Calu3 (cell line): Measurements from ENCODE around the gene TMEM221. TPM values are rescaled to one million over a fixed set of nuclear protein-coding genes. Genes with fewer than 3 reads are reported as not detected.

Source experiments
- BruUV-seq: library from RNA; stranded (reverse); fragments of 400-500 nt; replicated peaks from 2 replicates; lab custom pipeline; 2021; lab: Mats Ljungman, UMichigan
- CTCF ChIA-PET: fragments of 300-600 bp; sonication (Branson Sonifier 250); formaldehyde crosslinking; loops from one replicate; lab custom pipeline; 2022; ENCODE audit warnings: antibody characterized with exemption; lab: Charles Lee
- DNase-seq: peaks from one replicate; pipeline ENCODE4 v3.0.0; 2022
- H3K27ac Mint-ChIP-seq: one replicate; pipeline ENCODE4 v1.8.0; 2022; ENCODE audit warnings: mixed read lengths; ENCODE audit not compliant: unreplicated experiment
- H3K27me3 Mint-ChIP-seq: one replicate; pipeline ENCODE4 v1.8.0; 2022; ENCODE audit warnings: mixed read lengths; ENCODE audit not compliant: unreplicated experiment
- H3K36me3 Mint-ChIP-seq: one replicate; pipeline ENCODE4 v1.8.0; 2022; ENCODE audit warnings: mild to moderate bottlenecking, moderate library complexity, mixed read lengths; ENCODE audit not compliant: insufficient read depth, unreplicated experiment
- H3K4me1 Mint-ChIP-seq: one replicate; pipeline ENCODE4 v1.8.0; 2022; ENCODE audit warnings: mild to moderate bottlenecking, low read depth, mixed read lengths; ENCODE audit not compliant: unreplicated experiment
- H3K4me3 Mint-ChIP-seq: one replicate; pipeline ENCODE4 v1.8.0; 2022; ENCODE audit warnings: mild to moderate bottlenecking, low read depth, moderate library complexity, mixed read lengths; ENCODE audit not compliant: unreplicated experiment
- H3K9me3 Mint-ChIP-seq: one replicate; pipeline ENCODE4 v1.8.0; 2022; ENCODE audit warnings: low read depth, mixed read lengths; ENCODE audit not compliant: unreplicated experiment
- intact Hi-C: fragments of 100-400 bp; cut with micrococcal nuclease; formaldehyde crosslinking; loops from one replicate; pipeline ENCODE4 v1.10.0; 2022; ENCODE audit not compliant: unreplicated experiment
- total RNA-seq: library from RNA; stranded (reverse); gene quantifications from 2 replicates; pipeline ENCODE4 v1.2.3, GENCODE V29; 2022
- TF ChIP-seq, protein P1 (sequence below): fragments of 200-600 bp; IDR thresholded peaks from one replicate; pipeline ENCODE4 v1.8.0; 2022; ENCODE audit warnings: antibody characterized with exemption; ENCODE audit not compliant: unreplicated experiment

Gene TMEM221
- total RNA-seq, 1 experiment from 2014 or later = 0.59 TPM

DNA sequence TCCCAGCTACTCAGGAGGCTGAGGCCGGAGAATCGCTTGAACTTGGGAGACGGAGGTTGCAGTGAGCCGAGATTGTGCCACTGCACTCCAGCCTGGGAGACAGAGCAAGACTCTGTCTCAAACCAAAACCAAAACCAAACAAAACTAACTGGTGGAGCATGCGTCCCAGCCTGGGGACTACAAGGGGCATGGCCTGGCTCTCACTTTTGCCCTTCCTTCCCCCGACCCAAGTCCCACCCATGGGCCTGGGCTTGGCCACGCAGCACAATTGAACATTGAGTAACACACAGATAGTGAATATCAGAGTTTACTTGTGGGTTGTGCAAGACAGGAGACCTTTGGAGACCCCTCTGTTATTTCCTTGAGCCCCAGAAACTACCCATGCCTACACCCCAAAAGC lies 13.2 kb downstream of the TMEM221 start:
- no peaks in the 10 kb centered on the region for H3K4me1 Mint-ChIP-seq
- no peak overlapping the region for H3K27ac Mint-ChIP-seq
- CTCF ChIA-PET = no interaction called here
- H3K27me3 Mint-ChIP-seq = peaks cover 17% of the 10 kb centered on the region
- TF ChIP-seq, protein P1, sequence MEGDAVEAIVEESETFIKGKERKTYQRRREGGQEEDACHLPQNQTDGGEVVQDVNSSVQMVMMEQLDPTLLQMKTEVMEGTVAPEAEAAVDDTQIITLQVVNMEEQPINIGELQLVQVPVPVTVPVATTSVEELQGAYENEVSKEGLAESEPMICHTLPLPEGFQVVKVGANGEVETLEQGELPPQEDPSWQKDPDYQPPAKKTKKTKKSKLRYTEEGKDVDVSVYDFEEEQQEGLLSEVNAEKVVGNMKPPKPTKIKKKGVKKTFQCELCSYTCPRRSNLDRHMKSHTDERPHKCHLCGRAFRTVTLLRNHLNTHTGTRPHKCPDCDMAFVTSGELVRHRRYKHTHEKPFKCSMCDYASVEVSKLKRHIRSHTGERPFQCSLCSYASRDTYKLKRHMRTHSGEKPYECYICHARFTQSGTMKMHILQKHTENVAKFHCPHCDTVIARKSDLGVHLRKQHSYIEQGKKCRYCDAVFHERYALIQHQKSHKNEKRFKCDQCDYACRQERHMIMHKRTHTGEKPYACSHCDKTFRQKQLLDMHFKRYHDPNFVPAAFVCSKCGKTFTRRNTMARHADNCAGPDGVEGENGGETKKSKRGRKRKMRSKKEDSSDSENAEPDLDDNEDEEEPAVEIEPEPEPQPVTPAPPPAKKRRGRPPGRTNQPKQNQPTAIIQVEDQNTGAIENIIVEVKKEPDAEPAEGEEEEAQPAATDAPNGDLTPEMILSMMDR = no peak
- no TSS peak for BruUV-seq
- H3K36me3 Mint-ChIP-seq = no peaks in the 10 kb centered on the region
- intact Hi-C loops = no loop called here
- H3K4me3 Mint-ChIP-seq = no peak overlapping the region
- no peak for DNase-seq
- H3K9me3 Mint-ChIP-seq = no peaks in the 10 kb centered on the region

DNA sequence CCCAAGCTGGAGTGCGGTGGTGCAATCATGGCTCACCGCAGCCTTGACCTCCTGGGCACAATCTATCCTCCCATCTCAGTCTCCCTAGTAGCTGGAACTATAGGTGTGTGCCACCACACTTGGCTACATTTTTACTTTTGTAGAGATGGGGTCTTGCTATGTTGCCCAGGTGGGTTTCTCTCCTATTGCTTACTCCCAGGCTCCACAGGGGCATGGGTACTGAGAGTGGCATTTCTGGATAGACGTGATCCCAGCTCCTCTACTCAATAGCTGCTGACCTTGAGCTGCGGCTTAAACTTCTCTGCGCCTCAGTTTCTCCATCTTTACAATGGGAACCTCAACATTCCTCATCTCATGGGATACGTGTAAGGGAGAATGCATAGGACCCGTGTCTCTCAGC lies 17.1 kb downstream of the TMEM221 start:
- Mint-ChIP-seq H3K27ac (no peak overlapping the region), H3K4me1 (no peaks in the 10 kb centered on the region), H3K27me3 (no peaks in the 10 kb centered on the region), H3K4me3 (no peak overlapping the region), H3K9me3 (no peaks in the 10 kb centered on the region), H3K36me3 (no peaks in the 10 kb centered on the region)
- intact Hi-C loops = no loop called here
- TF ChIP-seq, protein P1 = no peak
- no peak for DNase-seq
- BruUV-seq = no TSS peak
- CTCF ChIA-PET = no interaction called here

DNA sequence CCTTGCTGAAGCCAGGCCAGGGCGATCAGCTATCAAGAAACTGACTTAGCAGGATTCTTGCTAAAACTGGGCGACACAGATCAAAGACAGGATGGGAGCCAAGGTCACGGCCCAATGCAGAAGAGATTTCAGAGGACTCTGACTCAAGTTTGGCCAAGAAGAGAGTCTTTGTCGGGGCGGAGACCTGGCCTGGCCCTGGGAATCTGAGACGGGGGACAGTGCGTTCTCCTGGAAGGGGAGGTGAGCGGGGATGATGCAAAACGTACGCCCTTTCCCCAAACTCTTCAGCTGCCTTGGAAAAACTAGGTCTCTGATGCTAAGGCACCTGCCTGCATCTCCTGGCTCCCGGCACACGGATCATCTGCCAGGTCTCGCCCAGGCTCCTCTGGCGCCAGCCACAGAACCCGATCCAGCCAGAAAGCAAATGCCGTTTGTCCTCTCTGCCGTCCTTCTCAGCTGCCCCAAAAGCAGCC lies 18.8 kb downstream of the TMEM221 start:
- H3K4me3 Mint-ChIP-seq = no peak overlapping the region
- no peaks in the 10 kb centered on the region for H3K9me3 Mint-ChIP-seq
- no peaks in the 10 kb centered on the region for H3K4me1 Mint-ChIP-seq
- no peaks in the 10 kb centered on the region for H3K27me3 Mint-ChIP-seq
- intact Hi-C loops = no loop called here
- TF ChIP-seq, protein P1 = no peak
- no peaks in the 10 kb centered on the region for H3K36me3 Mint-ChIP-seq
- CTCF ChIA-PET = interaction anchor here (0.6 to 1.5 kb wide), 3 partner anchors 10 to 319 kb away, joined by 3 to 5 read pairs (median 3); partner anchors contain the start of genes DDA1 and MVB12A
- DNase-seq = no peak
- no TSS peak for BruUV-seq
- H3K27ac Mint-ChIP-seq = no peak overlapping the region

DNA sequence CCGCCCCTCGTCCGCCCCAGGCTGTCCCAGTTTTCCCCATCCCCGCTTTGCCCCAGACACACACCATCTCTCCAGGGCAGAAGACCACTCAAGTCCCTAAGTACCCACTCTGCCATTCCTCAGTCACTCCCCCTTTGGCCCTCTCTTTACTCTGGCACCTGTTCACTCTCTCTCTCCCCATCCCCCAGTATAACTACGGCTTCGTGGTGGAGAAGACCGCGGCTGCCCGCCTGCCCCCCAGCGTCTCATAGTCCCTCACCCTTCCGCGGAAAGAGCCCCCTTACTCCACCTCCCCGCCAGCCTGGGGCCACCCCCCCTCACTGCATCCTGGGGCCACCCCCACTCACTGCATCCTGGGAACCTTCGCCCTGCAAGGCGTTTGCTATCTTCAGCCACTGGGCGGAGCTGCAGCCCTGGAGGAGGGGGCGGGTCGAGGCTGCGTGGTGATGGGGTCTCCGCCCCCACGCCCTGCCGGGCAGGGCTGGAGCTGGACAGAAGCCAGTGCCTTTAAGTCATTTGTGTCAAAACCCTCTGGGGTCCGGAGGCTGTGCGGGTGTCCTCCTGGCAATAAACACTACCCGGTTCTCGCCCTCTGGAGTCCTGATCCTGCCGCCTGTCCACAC lies 23.6 kb downstream of the TMEM221 start:
- Mint-ChIP-seq H3K27me3 (no peaks in the 10 kb centered on the region), H3K4me3 (no peak overlapping the region), H3K9me3 (no peaks in the 10 kb centered on the region), H3K4me1 (no peaks in the 10 kb centered on the region), H3K36me3 (peaks cover 13% of the 10 kb centered on the region), H3K27ac (no peak overlapping the region)
- intact Hi-C loops = no loop called here
- BruUV-seq = no TSS peak
- TF ChIP-seq, protein P1 = no peak
- DNase-seq = no peak
- CTCF ChIA-PET = no interaction called here
